GM21825 (cell line): ENCODE data around the gene MXI1.
"Not testable (repeated sequence)": the region's sequence is repeated elsewhere in the genome, so short reads cannot be mapped to it uniquely, and the experiment has no call there.

ENCODE experiments used
- ATAC-seq: cut with Tn5 transposase; IDR thresholded peaks from one replicate; pipeline ENCODE4 v1.9.1; 2021; ENCODE audit warnings: mild to moderate bottlenecking, moderate library complexity; ENCODE audit not compliant: unreplicated experiment

MXI1 gene

DNA sequence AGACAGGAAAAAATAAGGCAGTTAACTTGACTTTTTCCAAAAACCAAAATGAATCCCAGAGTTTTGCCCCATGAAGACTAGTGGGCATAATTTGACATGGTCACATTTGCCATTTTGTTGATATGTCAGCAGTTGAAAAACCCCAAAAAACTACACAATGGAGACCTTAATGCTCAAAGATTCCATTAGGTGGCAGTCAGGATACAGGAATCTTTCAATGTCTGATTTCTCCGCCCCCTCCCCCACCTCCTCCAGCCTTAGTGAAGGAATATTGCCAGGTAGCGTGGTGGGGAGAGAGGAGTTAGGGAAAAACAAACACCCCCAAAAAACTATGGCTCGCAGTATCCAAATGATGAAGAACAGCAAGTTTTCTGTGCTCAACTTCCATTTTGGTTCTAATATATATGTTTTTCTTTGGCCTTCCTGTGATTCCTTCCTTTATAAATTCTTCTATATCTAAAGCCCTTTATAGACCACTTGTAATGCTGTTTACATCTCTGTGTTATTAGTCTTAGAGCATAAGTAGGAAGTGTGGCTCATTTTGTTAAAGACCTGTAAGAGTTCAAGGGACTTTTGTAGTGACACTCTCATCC lies 104.0 kb downstream of the MXI1 start:
- ATAC-seq, result no peak

DNA sequence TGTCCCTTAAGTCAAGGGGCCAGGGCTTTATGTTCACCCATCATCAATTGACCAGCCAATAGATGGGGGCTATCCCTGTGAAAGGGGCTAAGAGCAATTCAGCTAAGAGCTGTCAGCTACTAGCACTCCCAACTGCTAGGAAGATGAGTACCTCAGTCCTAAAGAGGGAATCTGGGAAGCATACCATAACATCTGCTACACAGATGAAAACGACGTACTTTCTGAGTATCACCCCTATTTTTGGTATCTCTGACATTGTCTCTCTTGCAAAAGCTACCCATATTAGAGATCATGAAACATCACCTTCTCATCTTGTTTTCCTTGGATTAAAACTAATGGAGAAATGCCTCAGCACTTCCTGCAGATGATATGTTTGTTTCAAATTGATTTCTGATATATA lies 104.8 kb downstream of the MXI1 start:
- no peak for ATAC-seq

DNA sequence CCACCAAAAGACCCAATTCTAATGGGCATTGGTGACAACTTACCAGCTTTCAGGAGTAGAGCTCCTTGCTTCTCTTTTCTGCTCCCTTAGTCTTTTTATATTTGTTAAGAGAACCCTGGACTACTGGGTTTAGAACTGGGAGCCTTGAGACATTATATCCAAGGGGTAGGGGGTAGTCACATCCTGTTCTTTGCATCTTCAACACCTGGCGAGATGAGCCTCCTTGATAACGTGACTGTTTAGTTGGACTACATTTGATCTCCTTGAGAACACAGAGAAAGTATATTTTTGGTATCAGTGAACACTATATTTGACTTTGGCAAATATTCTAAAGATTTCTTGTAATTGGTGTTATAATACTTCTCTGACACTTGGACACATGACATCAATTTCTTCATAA lies 106.3 kb downstream of the MXI1 start:
- no peak for ATAC-seq

DNA sequence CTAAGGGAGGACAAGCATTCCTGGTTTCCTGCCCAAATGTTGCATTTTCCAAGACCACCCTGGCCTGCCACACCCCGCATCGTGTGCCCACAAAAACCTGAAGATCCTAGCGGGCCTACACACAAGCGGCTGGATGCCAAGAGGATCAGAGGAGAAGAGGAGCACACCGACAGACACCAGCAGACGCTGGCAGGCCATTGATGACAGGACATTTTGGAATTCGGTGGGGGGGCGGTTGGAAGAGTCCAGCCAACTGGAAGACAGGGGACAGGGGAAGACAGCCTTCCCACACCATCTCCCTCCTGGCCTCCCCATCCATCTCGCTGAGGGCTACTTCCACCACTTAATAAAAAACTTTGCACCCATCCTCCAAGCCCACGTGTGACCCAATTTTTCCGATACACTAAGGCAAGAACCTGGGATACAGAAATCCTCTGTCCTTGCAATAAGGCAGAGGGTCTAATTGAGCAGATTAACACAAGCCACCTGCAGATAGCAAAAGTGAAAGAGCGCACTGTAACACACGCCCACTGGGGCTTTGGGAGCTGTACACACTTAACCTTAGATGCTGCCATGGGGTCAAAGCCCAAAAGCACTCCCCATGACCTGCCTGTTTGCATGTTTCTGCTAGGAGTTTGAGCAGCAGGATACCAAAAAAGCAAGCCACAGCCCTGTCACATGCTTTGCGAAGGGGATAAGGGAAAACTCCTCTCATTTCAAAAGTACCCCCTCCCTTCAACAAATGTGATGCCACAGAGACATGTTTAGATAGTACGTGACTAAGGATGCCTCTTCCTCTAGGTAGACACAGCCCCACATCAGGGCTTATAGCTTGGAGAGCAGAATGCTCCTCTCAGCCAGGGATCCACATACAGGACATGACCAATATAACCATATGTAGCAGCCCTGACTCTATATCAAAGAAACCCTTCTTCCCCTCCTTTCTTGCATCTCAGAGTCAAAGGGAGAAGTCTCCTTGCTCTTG lies 110.8 kb downstream of the MXI1 start:
- ATAC-seq, result no peak

DNA sequence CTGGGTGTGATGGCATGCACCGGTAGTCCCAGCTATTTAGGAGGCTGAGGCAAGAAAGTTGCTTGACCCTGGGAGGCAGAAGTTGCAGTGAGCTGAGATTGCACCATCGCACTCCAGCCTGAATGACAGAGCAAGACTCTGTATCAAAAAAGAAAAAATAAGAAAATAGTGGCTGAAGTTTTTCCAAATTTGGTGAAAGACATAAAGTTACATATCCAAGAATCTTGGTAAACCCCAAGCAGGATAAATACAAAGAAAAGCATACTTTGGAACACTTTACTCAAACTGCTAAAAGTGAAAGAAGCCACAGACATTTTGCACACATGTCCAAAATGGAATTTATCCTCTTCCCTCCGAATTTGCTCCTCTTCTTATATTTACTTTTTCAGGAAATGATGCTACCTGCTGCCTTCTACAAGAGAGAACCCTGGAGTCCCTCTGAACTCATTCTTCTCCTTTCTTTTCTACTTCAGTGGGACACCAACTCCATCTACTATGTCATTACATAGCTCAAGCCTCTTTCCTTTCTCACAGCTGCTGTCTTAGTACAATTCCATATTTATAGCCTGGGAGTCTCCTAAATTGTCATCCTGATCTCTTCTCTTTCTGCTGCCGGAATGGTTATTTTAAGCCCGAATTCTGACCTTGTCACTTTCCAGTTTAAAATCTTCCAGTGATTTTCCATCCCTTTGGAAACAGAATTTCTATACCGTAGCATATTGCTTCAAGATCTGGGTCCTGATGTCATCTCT lies 114.6 kb downstream of the MXI1 start:
- ATAC-seq, result no peak

DNA sequence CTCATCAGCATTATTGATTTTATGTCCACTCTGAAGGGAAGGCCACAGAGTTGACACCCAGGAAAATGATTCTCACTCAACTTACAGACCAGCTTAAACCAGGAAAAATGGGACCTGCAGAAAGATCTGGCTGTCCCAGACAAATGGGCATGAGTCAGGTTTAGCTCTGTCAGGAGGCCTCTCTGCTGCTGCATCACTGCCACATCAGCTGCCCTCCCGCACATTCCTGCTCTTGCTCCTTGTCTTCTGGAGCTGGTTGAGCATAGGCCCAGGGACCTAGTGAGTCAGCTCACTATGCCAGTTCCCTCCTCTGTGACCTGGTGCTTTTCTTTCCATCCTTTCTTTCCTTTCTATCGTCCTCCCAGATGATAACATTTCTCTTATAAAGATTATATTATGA lies 116.1 kb downstream of the MXI1 start:
- no peak for ATAC-seq

DNA sequence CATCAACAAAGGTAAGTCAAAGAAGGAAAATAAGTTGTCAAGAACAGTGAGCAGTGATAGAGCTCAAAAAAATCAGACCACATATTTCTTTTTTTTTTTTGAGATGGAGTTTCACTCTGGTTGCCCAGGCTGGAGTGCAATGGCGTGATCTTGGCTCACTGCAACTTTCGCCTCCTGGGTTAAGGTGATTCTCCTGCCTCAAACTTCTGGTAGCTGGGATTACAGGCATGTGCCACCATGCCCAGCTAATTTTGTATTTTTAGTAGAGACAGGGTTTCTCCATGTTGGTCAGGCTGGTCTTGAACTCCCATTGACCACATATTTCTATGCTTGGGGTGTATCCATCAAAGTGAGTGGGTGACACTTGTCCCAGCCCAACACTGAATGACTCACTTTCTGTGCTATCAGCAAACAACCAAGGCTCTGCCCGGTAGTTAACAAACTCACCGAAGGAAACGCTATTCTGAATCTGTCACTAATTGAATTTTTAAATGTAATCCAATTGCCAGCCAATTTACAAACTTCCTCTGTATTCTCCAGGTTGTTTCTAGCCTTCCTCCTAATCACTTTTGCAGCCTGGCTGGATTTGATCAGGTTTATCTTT lies 116.9 kb downstream of the MXI1 start:
- peak; percentile 57 for ATAC-seq

DNA sequence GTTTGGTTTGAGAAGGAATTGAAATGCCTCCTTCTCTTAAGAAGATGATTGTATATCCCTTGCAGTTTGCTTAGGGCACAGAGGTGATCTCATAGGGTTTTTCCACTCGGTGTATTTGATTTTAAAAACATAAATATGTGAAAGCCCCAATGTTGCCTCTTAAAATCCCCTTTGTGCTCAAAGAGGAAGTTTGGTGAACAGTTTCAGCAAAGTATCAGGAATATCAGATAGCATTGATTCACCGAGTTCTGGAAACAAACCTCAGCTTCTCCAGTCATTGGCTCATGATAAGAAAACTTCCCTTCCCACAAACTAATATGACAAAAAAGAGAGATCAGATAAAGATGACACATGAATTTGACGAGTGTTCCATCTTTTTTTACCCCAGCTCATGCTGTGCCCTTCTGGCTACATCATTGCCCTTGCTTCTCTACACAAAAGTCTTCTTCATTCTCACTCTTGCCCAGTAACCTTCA lies 117.4 kb downstream of the MXI1 start:
- peak; percentile 69 for ATAC-seq

DNA sequence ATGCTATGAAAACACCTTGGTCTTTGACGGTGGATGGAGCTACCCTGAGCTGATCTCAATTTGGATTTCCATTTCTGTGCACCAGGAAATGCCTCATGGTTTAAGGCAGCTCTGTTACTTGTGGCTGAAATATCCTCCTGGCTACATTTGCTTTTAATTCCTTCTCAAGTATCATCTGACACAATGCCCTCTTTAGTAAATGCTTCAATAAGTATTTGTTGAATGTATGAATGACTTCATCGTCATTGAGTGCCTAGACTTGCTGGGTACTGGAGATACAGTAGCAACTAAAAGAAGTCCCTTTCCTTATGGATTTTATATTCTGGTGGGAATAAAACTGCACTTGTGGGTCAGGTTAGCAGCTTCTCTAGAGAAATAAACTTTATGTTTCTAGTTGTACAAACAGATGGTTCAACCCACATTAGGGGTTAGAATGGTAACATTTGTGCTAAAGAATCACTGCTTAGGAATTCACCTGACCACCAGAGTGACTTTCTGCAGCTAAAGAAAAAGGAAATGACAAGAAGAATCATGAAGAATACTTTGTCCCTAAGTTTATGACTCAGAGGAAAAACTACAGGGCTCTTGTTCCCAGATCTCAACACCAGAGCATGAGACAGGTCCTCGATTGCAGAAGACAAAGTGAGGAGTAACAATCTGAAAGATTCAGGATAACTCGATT lies 119.1 kb downstream of the MXI1 start:
- no peak for ATAC-seq

DNA sequence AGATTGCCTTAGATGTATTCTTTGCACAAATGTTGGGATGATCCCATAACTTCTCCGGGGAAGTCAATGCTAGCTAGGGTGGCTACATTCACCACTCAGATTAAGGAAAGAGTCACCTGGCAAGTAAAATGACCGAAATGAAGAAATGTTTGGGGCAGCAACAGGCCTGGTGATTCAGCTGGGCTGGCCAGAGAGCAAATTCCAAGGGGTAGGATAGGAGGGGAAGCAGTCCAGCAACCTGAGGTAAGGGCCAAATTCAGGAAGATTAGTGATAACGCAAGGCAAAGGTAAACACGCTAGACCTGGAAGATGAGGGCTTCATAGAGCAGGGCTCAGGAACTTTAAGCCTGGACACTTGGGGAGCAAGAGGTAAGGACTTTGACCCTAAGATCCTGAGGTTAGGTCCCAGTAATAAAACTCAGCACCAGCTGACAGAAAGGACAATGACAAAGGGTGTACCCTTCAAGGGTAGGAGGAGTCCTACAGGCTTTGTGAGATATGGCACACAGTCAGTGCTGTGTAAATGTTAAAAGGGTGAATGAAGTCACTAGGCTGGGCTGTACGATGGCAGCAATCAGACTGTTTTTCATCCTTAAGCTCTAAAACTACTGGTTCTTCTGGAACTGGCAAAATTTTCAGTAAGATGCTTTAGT lies 120.0 kb downstream of the MXI1 start:
- ATAC-seq, result no peak

DNA sequence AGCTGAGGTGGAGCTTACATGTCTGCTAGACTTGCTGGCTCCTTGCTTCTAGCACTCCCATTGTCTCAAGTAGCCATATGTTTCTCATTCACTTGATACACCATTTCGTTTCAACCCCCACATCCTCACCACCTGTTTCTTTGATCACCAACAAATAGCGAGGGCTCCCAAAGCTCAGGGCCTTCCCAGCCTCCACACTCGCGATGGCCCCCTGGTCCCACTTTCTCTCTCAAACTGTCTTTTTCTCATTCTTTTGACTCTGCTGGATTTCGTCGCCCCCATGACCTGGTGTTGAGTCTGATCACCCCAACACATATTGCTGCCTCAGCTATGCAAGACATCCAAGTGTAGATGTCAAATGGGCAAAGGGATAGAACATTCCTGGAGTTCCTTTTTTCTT lies 123.3 kb downstream of the MXI1 start:
- ATAC-seq, result no peak

DNA sequence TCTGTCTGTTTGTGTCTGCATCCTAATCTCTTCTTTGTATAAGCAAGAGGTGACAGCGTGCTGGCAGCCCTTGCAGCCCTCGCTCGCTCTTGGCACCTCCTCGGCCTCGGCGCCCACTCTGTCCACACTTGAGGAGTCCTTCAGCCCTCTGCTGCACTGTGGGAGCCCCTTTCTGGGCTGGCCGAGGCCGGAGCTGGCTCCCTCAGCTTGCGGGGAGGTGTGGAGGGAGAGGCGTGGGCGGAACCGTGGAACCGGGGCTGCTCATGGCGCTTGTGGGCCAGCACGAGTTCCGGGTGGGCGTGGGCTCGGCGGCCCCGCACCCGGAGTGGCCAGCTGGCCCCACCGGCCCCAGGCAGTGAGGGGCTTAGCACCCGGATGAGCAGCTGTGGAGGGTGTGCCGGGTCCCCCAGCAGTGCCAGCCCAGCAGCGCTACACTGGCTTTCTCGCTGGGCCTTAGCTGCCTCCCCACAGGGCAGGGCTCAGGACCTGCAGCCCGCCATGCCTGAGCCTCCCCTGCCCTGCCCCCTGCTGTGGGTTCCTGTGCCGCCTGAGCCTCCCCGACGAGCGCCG lies 123.9 kb downstream of the MXI1 start:
- ATAC-seq, result not testable (repeated sequence)

DNA sequence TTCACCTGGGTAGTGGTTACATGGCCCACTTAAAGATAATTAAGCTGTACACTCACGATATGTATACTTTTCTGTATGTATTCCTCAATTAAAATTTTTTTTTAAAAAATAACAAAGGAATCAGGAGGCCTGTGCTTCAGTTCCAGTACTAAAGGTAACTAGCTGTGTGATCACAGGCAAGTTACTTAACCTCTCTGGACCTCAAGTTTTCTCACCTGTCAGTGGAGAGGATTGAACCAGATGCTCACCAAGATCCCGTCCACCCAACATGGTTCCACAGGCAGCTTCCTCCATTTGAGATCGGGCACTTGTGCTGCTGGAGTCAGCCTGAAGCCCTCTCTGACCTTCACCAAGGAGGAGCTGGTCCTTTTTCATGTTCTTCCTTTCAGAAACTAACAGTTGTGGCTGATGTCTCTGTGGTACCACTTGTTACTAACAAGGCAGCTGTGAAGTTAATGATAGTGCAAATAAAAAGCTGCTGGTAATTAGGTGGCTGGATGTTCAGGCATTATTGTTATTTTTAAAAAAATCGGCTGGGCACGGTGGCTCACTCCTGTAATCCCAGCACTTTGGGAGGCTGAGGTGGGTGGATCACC lies 126.8 kb downstream of the MXI1 start:
- no peak for ATAC-seq

DNA sequence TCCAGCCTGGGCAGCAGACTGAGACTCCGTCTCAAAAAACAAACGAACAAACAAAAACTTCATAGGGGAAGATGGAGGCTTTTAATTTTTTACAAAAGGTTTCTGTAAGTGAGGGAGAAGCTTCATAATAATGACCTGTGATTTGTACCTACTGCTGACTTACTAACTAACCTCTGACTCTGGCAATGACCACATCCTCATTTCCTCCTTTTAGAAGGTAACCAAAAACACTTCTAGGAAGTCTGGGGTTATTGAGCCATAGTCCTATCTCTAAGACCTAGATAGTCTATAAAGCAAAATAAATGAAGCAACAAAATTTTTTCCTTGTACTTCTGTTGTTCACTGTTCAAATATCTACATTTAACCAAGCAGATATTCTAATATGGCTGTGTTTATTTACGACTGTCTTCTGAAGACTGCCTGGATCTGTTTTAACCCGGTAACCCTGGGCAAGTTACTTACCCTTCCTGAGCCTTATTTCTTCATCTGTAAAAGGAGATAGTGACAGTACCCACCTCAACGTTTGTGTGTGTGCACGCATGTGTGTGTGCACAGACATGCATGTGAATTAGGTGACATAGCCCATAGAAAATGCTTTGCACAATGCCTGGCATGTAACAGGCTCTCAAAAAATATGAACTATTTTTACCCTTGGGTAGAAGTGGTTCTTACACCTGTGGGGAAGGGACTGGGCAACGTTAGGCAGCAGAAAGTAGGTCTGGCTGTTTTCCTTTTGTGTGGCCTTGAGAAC lies 128.1 kb downstream of the MXI1 start:
- no peak for ATAC-seq

DNA sequence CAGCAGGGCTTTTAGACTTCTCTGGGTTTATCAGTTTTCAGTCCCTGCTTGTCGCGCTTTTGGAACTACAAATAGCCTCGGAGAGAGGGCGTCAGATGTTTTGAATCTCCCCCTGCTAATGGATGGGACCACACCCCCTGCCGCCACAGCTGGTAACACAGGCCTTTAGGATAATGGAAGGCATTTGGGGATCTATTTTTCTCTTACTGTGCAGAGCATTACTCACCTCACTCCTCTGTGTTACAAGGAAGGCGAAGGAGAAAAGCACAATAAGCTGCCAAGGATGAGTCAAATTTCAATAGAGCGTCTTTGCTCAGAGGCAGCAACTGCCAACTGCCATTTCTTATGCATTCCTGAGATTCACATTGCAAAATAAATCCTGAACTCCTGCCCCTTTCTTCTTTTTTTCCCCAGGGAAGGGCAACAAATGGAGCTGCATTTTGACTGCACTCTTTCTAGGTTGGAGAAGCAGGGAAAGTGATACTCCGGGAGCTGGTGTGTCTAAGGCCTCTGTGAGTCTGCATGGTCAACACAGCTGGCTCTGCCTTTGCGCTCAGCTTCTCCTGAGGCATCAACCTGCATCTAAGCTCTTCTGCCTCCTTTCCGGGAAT lies 128.8 kb downstream of the MXI1 start:
- no peak for ATAC-seq
